Activated CD8-positive, alpha-beta memory T cell treated with anti-CD3 and anti-CD28 coated beads, Interleukin-2, amount 10 ng/mL, durations not matched to agents 7 days and 5 days (primary cell): ENCODE results near the gene ADGRE2. TPM values are rescaled to one million over a fixed set of nuclear protein-coding genes. Genes with fewer than 3 reads are reported as not detected.
"Not testable (repeated sequence)": the region's sequence is repeated elsewhere in the genome, so short reads cannot be mapped to it uniquely, and the experiment has no call there.

Experiments used
- ATAC-seq: fragments of 150-1000 bp; cut with Tn5 transposase; one replicate; pipeline ENCODE4 v1.10.0; 2021; ENCODE audit warnings: moderate library complexity
- CTCF ChIA-PET: fragments of 350-600 bp; sonication (Branson Sonifier 250); formaldehyde crosslinking; loops from one replicate; lab custom pipeline; 2021; ENCODE audit warnings: antibody characterized with exemption; lab: Charles Lee
- DNase-seq: peaks from one replicate; pipeline ENCODE4 v3.0.0-alpha.2; 2020
- H3K27ac Mint-ChIP-seq: one replicate; pipeline ENCODE4 v1.8.0; 2021; ENCODE audit warnings: mild to moderate bottlenecking, mixed read lengths
- H3K27me3 Mint-ChIP-seq: one replicate; pipeline ENCODE4 v1.8.0; 2021; ENCODE audit warnings: mixed read lengths
- H3K36me3 Mint-ChIP-seq: one replicate; pipeline ENCODE4 v1.8.0; 2021; ENCODE audit warnings: mild to moderate bottlenecking, mixed read lengths
- H3K4me1 Mint-ChIP-seq: one replicate; pipeline ENCODE4 v1.8.0; 2021; ENCODE audit warnings: mixed read lengths
- H3K4me3 Mint-ChIP-seq: one replicate; pipeline ENCODE4 v1.8.0; 2021; ENCODE audit warnings: mild to moderate bottlenecking, moderate library complexity, mixed read lengths
- H3K9me3 Mint-ChIP-seq: one replicate; pipeline ENCODE4 v1.8.0; 2022; ENCODE audit warnings: low read depth, mixed read lengths
- total RNA-seq, 2 experiments: library from RNA; stranded (reverse); gene quantifications; one replicate each; pipeline ENCODE4 v1.2.3, GENCODE V29; 2021

The ADGRE2 gene
- total RNA-seq, 2 experiments from 2014 or later = 0.49 to 0.50 TPM

GRCh38 chr19:14785102-14785793 lies 6.9 kb upstream of the ADGRE2 start:
- H3K27me3 Mint-ChIP-seq = peaks cover 11% of the 10 kb centered on the region
- CTCF ChIA-PET = interaction anchor here (0.8 kb wide), 1 partner anchor 211 kb away, joined by 4 read pairs; no protein-coding TSS in a partner anchor
- not testable (repeated sequence) for H3K27ac Mint-ChIP-seq, H3K4me3 Mint-ChIP-seq, H3K36me3 Mint-ChIP-seq, ATAC-seq, DNase-seq, H3K9me3 Mint-ChIP-seq
- H3K4me1 Mint-ChIP-seq = peaks cover 15% of the 10 kb centered on the region

GRCh38 chr19:14784730-14785101 lies 6.4 kb upstream of the ADGRE2 start:
- not testable (repeated sequence) for H3K4me3 Mint-ChIP-seq, H3K9me3 Mint-ChIP-seq, DNase-seq, H3K27ac Mint-ChIP-seq, ATAC-seq, H3K36me3 Mint-ChIP-seq
- H3K4me1 Mint-ChIP-seq = peaks cover 15% of the 10 kb centered on the region
- peaks cover 11% of the 10 kb centered on the region for H3K27me3 Mint-ChIP-seq
- CTCF ChIA-PET = interaction anchor here (0.8 kb wide), 1 partner anchor 211 kb away, joined by 4 read pairs; no protein-coding TSS in a partner anchor

GRCh38 chr19:14783410-14783998 lies 5.1 kb upstream of the ADGRE2 start:
- H3K27me3 Mint-ChIP-seq = peaks cover 13% of the 10 kb centered on the region
- not testable (repeated sequence) for H3K9me3 Mint-ChIP-seq
- H3K4me1 Mint-ChIP-seq = peaks cover 15% of the 10 kb centered on the region

GRCh38 chr19:14782626-14783409 lies 4.5 kb upstream of the ADGRE2 start:
- ATAC-seq (no peak), DNase-seq (no peak)
- CTCF ChIA-PET = no interaction called here
- H3K27ac Mint-ChIP-seq = no peak overlapping the region
- no peak overlapping the region for H3K4me3 Mint-ChIP-seq
- no peaks in the 10 kb centered on the region for H3K36me3 Mint-ChIP-seq
- peaks cover 15% of the 10 kb centered on the region for H3K4me1 Mint-ChIP-seq
- H3K9me3 Mint-ChIP-seq = no peaks in the 10 kb centered on the region
- peaks cover 16% of the 10 kb centered on the region for H3K27me3 Mint-ChIP-seq

More at GRCh38 chr19:14783410-14783998, 5.1 kb upstream of the ADGRE2 start:
- H3K4me3 Mint-ChIP-seq, H3K36me3 Mint-ChIP-seq, ATAC-seq, DNase-seq, CTCF ChIA-PET, H3K27ac Mint-ChIP-seq: not testable (repeated sequence)

GRCh38 chr19:14781713-14782536 lies 3.6 kb upstream of the ADGRE2 start:
- H3K36me3 Mint-ChIP-seq, CTCF ChIA-PET, ATAC-seq, H3K27ac Mint-ChIP-seq, H3K9me3 Mint-ChIP-seq, DNase-seq, H3K4me3 Mint-ChIP-seq: not testable (repeated sequence)
- peaks cover 16% of the 10 kb centered on the region for H3K4me1 Mint-ChIP-seq
- H3K27me3 Mint-ChIP-seq = peaks cover 22% of the 10 kb centered on the region

- ATAC-seq, CTCF ChIA-PET, H3K9me3 Mint-ChIP-seq, DNase-seq, H3K36me3 Mint-ChIP-seq, H3K4me3 Mint-ChIP-seq, H3K27ac Mint-ChIP-seq: not testable (repeated sequence)
- Mint-ChIP-seq H3K4me1 (peaks cover 13% of the 10 kb centered on the region), H3K27me3 (peaks cover 34% of the 10 kb centered on the region)
Observed at GRCh38 chr19:14780622-14781225, 2.4 kb upstream of the ADGRE2 start.

GRCh38 chr19:14779151-14779550 lies 791 bp upstream of the ADGRE2 start:
- ATAC-seq = no peak
- peaks cover 36% of the 10 kb centered on the region for H3K27me3 Mint-ChIP-seq
- CTCF ChIA-PET = no interaction called here
- H3K9me3 Mint-ChIP-seq = no peaks in the 10 kb centered on the region
- peaks cover 5% of the 10 kb centered on the region for H3K4me1 Mint-ChIP-seq
- no peak overlapping the region for H3K4me3 Mint-ChIP-seq
- peaks cover 2% of the 10 kb centered on the region for H3K36me3 Mint-ChIP-seq
- no peak for DNase-seq
- H3K27ac Mint-ChIP-seq = no peak overlapping the region

- not testable (repeated sequence) for H3K4me1 Mint-ChIP-seq
- CTCF ChIA-PET = interaction anchor here (1.1 kb wide), 1 partner anchor 9 kb away, joined by 3 read pairs; no protein-coding TSS in a partner anchor
Observed at GRCh38 chr19:14777645-14778044, 715 bp downstream of the ADGRE2 start.

GRCh38 chr19:14775869-14776586 lies 2.3 kb downstream of the ADGRE2 start:
- CTCF ChIA-PET = interaction anchor here (0.8 to 1.9 kb wide), 2 partner anchors 10 to 203 kb away, joined by 3 to 5 read pairs; no protein-coding TSS in a partner anchor
- Mint-ChIP-seq H3K4me3 (no peak overlapping the region), H3K27ac (no peak overlapping the region), H3K36me3 (peaks cover 2% of the 10 kb centered on the region), H3K9me3 (no peaks in the 10 kb centered on the region), H3K27me3 (peaks cover 30% of the 10 kb centered on the region), H3K4me1 (peaks cover 5% of the 10 kb centered on the region)
- DNase-seq (peak; percentile 29), ATAC-seq (no peak)

More at GRCh38 chr19:14777645-14778044, 715 bp downstream of the ADGRE2 start:
- H3K9me3 Mint-ChIP-seq, H3K36me3 Mint-ChIP-seq, ATAC-seq, H3K4me3 Mint-ChIP-seq, DNase-seq, H3K27ac Mint-ChIP-seq: not testable (repeated sequence)
- H3K27me3 Mint-ChIP-seq = peaks cover 30% of the 10 kb centered on the region

- peak; percentile 1 for DNase-seq
- H3K4me3 Mint-ChIP-seq, H3K27ac Mint-ChIP-seq, H3K4me1 Mint-ChIP-seq, H3K36me3 Mint-ChIP-seq, H3K9me3 Mint-ChIP-seq, ATAC-seq: not testable (repeated sequence)
- CTCF ChIA-PET = interaction anchor here (1.9 kb wide), 1 partner anchor 202 kb away, joined by 5 read pairs; no protein-coding TSS in a partner anchor
- peaks cover 30% of the 10 kb centered on the region for H3K27me3 Mint-ChIP-seq
Observed at GRCh38 chr19:14775326-14775725, 3.0 kb downstream of the ADGRE2 start.

- DNase-seq (peak; percentile 21), ATAC-seq (no peak)
- Mint-ChIP-seq H3K4me3 (no peak overlapping the region), H3K27me3 (peaks cover 30% of the 10 kb centered on the region), H3K4me1 (peaks cover 5% of the 10 kb centered on the region), H3K36me3 (peaks cover 2% of the 10 kb centered on the region), H3K9me3 (no peaks in the 10 kb centered on the region), H3K27ac (no peak overlapping the region)
- CTCF ChIA-PET = no interaction called here
Observed at GRCh38 chr19:14774373-14774772, 4.0 kb downstream of the ADGRE2 start.

- H3K4me3 Mint-ChIP-seq, H3K4me1 Mint-ChIP-seq, CTCF ChIA-PET, H3K36me3 Mint-ChIP-seq, ATAC-seq, H3K27ac Mint-ChIP-seq, H3K9me3 Mint-ChIP-seq: not testable (repeated sequence)
- peaks cover 30% of the 10 kb centered on the region for H3K27me3 Mint-ChIP-seq
- DNase-seq = peak; percentile 22
Observed at GRCh38 chr19:14773722-14774121, 4.6 kb downstream of the ADGRE2 start.
